Measurements from ENCODE around the gene TXNDC2.

Gene TXNDC2

DNA sequence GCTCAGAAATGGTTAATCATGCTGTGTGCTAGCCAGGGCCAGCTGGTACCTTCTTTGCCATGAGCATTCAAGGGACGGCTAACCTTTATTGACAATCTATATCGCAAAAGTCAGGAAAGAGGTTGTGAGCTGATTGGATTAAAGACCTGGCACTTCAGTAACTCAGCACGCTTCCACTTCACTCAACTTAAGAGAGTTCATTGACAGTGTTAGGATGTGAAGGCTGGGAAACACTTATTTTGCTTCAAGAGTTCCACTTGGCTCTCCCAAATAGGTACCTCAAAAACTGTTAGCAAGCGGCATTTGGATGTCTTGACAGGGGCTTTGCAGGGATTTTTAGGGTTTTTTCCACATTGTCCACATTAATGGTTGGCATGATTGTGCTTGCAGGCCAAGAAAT lies 25.1 kb upstream of the TXNDC2 start:
- no peak for DNase-seq

GRCh38 chr18:9861157-9861556 lies 24.6 kb upstream of the TXNDC2 start:
- no peak for DNase-seq

DNA sequence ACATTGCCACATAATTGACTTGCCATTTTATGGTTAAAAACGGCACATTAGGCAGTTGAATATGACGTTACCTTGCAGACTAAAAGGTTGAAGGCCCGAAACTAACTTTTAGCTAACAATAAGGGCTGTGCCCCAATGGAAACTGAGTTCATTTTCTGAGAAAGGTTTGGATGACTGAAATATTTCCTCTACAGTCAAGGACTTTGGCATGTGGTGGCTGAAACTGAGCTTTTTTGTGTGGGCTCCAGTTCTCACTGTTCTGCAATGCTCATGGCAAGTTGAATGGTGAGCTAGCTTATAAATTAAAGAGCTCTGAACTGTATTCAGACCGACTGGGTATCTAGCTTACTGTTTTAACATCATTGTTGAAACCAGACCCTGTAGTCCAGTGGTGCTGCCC lies 23.8 kb upstream of the TXNDC2 start:
- DNase-seq, result no peak

DNA sequence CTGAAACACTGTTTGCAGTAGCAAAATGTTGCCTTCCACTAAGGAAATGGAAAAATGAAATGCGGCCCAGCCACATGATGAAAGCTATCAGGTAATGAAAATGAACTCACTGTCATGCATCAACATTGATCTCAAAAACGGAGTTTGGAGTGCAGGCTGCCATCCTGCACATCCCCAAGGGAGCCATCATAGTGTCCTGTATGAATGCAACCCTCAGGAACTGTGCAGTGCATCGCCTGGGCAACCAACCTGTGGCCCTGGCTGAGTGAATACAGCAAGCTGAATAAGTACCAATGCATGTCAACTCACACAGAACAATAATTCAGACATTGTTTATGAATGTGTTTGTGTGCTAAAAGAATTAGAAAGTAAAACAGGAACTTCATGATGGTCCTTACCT lies 23.1 kb upstream of the TXNDC2 start:
- DNase-seq, result no peak

DNA sequence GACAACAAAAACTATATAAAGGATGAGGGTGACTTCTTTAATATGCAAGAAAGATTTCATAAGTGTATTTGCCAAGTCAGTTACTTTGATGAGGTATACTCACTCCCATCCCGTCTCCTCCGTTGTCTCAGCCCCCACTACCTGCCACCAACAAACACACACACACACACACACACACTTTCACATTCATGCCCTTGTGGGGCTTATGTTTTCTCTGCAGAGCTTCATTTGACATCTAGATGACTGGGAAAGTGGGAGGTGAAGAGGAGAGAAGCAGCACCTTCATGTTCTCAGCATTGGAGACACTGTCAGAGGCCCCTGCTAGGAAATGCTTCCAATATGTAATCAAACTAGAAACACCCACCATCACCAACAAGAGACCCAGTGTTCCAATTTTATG lies 22.5 kb upstream of the TXNDC2 start:
- DNase-seq, result no peak

DNA sequence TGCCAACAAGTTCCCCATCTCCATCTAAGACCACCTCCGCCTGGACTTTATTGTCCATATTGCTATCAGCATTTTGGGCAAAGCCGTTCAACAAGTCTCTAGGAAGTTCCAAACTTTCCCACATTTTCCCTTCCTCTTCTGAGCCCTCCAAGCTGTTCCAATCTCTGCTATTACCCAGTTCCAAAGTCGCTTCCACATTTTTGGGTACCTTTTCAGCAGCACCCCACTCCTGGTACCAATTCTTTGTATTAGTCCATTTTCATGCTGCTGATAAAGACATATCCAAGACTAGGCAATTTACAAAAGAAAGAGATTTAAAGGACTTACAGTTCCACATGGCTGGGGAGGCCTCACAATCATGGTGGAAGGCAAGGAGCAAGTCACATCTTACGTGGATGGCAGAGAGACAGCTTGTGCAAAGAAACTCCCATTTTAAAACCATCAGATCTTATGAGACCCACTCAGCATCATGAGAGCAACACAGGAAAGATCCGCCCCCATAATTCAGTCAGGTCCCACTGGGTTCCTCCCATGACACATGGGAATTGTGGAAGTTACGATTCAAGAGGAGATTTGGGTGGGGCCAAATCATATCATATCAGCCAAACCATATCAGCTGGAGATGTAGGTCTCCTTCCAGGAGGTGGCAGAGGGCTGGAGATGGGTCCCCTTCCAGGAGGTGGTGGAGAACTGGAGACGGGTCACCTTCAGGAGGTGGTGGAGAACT lies 19.8 kb upstream of the TXNDC2 start:
- no peak for DNase-seq

GRCh38 chr18:9866627-9867026 lies 19.1 kb upstream of the TXNDC2 start:
- no peak for DNase-seq

- no peak for DNase-seq
Measured at GRCh38 chr18:9867071-9867594, 18.6 kb upstream of the TXNDC2 start.

GRCh38 chr18:9868857-9869714 lies 16.7 kb upstream of the TXNDC2 start:
- DNase-seq, result no peak

DNA sequence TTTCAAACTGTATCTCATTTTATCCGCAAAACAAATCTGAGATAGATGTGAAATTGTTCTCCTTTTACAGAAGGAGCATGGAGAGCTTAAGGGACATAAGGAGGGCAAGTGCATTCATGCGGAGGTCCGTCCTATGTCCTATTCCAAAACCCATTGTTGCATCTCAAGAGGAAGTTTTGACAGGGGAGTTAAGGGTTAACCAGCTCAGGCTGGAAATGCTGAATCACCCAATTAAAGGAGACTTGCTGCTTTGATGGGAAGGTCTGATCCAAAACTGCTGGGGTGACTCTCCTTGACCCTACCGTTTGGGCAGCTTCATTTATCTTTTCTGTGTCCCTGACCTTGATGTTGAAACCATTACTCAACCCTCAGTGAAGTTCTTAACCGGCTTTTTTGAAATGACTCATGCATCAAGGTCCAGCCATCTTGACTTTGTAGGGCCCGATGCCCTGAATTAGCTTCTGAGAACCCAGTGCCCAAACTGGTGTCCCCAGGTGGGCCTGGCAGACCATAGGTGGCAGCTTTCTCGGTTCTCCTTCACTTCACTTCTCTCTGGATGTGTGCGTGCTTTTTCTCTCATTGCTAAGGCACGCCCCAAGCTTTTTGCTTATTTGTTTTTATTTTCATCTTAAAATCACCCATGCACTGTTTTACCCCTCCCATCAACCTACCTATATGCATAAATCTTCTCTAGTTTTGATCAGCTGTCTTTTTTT lies 15.9 kb upstream of the TXNDC2 start:
- DNase-seq, result peak; percentile 99

GRCh38 chr18:9870431-9871008 lies 15.3 kb upstream of the TXNDC2 start:
- DNase-seq, result peak; percentile 76

GRCh38 chr18:9871244-9871746 lies 14.5 kb upstream of the TXNDC2 start:
- no peak for DNase-seq

GRCh38 chr18:9872823-9873222 lies 12.9 kb upstream of the TXNDC2 start:
- no peak for DNase-seq

DNA sequence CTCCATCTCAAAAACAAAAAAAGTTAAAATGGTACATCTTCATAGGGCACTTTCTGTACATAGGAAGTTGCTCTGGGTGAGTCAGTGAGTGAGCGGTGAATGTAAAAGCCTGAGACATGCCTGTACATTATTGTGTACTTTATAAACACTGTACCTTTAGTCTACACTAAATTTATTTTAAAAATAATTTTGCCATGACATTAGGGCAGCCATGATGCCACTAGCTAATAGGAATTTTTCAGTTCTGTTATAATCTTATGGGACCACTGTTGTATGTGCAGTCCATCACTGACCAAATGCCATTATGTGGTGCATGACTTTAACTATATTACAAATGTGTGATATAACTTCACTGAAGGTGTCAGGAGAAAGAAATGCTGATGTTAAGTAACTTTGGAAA lies 11.0 kb upstream of the TXNDC2 start:
- DNase-seq, result no peak

- peak; percentile 82 for DNase-seq
Measured at GRCh38 chr18:9876212-9876866, 9.4 kb upstream of the TXNDC2 start.

DNA sequence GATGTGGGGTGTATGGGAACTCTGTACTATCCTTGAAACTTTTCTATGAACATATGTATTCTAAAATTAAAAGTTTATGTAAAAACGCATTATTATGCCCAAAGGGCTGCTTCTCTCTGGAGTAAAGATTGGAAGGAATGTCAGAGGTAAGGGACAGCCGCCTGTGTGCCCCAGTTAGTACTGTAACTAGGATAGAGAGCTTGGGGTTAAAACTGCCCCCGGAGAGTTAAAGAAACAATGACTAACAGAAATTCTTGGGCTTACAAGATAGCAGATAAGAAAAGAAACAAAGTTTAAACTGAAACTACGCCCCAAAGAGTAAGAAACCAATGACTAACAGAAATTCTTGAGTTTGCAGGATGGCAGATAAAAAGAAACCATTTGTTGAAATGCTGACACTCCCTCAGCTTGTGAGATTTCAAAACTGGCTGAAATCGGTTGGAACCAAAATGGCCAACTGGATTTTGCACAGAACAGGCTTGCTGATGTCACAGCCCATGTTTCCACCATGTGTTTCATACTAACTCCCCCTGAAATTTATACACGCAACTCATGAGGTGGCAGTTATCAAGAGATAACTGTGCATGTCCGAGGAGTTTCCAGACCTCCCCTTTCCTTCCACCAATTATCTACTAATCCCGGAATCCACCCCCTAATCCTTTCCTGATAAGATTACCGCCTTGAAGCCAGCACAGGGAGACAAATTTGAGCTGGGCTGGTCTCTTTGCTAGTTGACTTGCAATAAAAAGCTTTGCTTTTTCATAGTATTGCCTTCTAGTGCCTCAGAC lies 8.7 kb upstream of the TXNDC2 start:
- DNase-seq, result peak; percentile 99

DNA sequence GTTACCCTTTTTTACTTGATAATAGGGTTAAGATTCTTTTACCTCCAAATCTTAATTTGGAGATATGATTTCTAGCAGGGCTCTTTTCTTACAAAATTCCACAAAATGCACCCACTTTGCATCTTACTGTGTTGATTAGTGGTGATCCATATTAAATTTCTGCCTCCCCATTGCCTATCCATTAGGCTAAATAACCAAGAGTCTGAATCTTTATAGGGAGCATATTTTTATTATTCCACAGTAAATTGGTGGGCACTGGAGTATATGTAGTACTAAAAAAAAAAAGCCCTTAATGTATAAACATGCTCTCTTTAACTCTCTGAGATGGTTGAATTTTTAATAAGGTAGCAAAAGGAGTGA lies 8.1 kb upstream of the TXNDC2 start:
- no peak for DNase-seq

GRCh38 chr18:9878095-9878494 lies 7.7 kb upstream of the TXNDC2 start:
- no peak for DNase-seq

- no peak for DNase-seq
Measured at GRCh38 chr18:9878783-9879242, 7.0 kb upstream of the TXNDC2 start.

- no peak for DNase-seq
Measured at GRCh38 chr18:9884090-9884489, 1.7 kb upstream of the TXNDC2 start.

GRCh38 chr18:9884532-9885140 lies 1.1 kb upstream of the TXNDC2 start:
- peak; percentile 65 for DNase-seq

Measured in OCI-M1 (cell line).